PC-9 (cell line): ENCODE measurements around the gene TUBB2B. TPM values are rescaled to one million over a fixed set of nuclear protein-coding genes. Genes with fewer than 3 reads are reported as not detected.

Experiments used
- BruUV-seq: library from RNA; stranded (reverse); fragments of 400-500 nt; replicated peaks from 2 replicates; lab custom pipeline; 2021; lab: Mats Ljungman, UMichigan
- CTCF ChIA-PET: fragments of 300-600 bp; sonication (Branson Sonifier 250); formaldehyde crosslinking; loops from one replicate; lab custom pipeline; 2022; ENCODE audit warnings: antibody characterized with exemption; lab: Charles Lee
- POLR2A ChIA-PET: fragments of 300-600 bp; sonication (Branson Sonifier 250); formaldehyde crosslinking; loops from one replicate; lab custom pipeline; 2022; ENCODE audit warnings: antibody characterized with exemption; ENCODE audit not compliant: unreplicated experiment; lab: Charles Lee
- DNase-seq, 2 experiments: peaks; one replicate each; pipeline versions ENCODE4 v3.0.0 to v3.0.0-alpha.2; 2015 to 2022; ENCODE audit warnings: mixed read lengths in 1 of 2
- H2AFZ ChIP-seq: fragments of 200-600 bp; sonication (generic); 2 replicates; pipeline ENCODE4 v1.8.1; 2017; ENCODE audit warnings: antibody characterized with exemption
- H3F3A ChIP-seq: fragments of 200-600 bp; sonication (generic); 2 replicates; pipeline ENCODE4 v1.8.1; 2017; ENCODE audit warnings: antibody characterized with exemption, mild to moderate bottlenecking, low read depth; ENCODE audit not compliant: insufficient read depth
- H3K27ac ChIP-seq: fragments of 200-600 bp; sonication (generic); 2 replicates; pipeline ENCODE4 v1.6.1; 2016; ENCODE audit warnings: mixed run types
- H3K27me3 ChIP-seq: fragments of 200-600 bp; sonication (generic); 2 replicates; pipeline ENCODE4 v1.6.1; 2016; ENCODE audit warnings: low read depth, mixed run types; ENCODE audit not compliant: insufficient read depth
- H3K36me3 ChIP-seq: fragments of 200-600 bp; sonication (generic); 2 replicates; pipeline ENCODE4 v1.6.1; 2016; ENCODE audit warnings: low read depth, mixed run types
- H3K4me1 ChIP-seq: fragments of 200-600 bp; sonication (generic); replicated peaks from 2 replicates; pipeline ENCODE4 v1.6.1; 2016; ENCODE audit warnings: mixed run types; ENCODE audit not compliant: insufficient read depth
- H3K4me2 ChIP-seq: fragments of 200-600 bp; sonication (generic); 2 replicates; pipeline ENCODE4 v1.6.1; 2017; ENCODE audit warnings: mixed run types
- H3K4me3 ChIP-seq: fragments of 200-600 bp; sonication (generic); 2 replicates; pipeline ENCODE4 v1.6.1; 2016; ENCODE audit warnings: mixed run types
- H3K79me2 ChIP-seq: fragments of 200-600 bp; sonication (generic); 2 replicates; pipeline ENCODE4 v1.6.1; 2017; ENCODE audit warnings: low read depth, mixed run types
- H3K9me2 ChIP-seq: fragments of 200-600 bp; sonication (generic); 2 replicates; pipeline ENCODE4 v1.8.1; 2017; ENCODE audit warnings: mild to moderate bottlenecking; ENCODE audit not compliant: insufficient read depth
- H3K9me3 ChIP-seq: fragments of 200-600 bp; sonication (generic); 2 replicates; pipeline ENCODE4 v1.8.1; 2016; ENCODE audit warnings: low read depth; ENCODE audit not compliant: insufficient read depth
- H4K20me1 ChIP-seq: fragments of 200-600 bp; sonication (generic); 2 replicates; pipeline ENCODE4 v1.8.1; 2017; ENCODE audit not compliant: insufficient read depth
- EZH2 ChIP-seq: fragments of 200-600 bp; sonication (generic); IDR thresholded peaks from 2 replicates; pipeline ENCODE4 v1.8.0; 2017; ENCODE audit warnings: antibody characterized with exemption, low read depth
- intact Hi-C: fragments of 100-400 bp; cut with micrococcal nuclease; formaldehyde crosslinking; loops from one replicate; pipeline ENCODE4 v1.10.0; 2022; ENCODE audit not compliant: unreplicated experiment
- total RNA-seq: library from RNA; stranded (reverse); gene quantifications from 2 replicates; pipeline ENCODE4 v1.2.3, GENCODE V29; 2021
- TF ChIP-seq, protein P1 (sequence below): fragments of 200-600 bp; sonication (generic); conservative IDR thresholded peaks from 2 replicates; pipeline ENCODE4 v1.6.1; 2017; ENCODE audit warnings: mixed run types, antibody characterized with exemption, mild to moderate bottlenecking, moderate library complexity

Gene TUBB2B
- total RNA-seq, 1 experiment from 2014 or later, result 1.3 TPM

DNA sequence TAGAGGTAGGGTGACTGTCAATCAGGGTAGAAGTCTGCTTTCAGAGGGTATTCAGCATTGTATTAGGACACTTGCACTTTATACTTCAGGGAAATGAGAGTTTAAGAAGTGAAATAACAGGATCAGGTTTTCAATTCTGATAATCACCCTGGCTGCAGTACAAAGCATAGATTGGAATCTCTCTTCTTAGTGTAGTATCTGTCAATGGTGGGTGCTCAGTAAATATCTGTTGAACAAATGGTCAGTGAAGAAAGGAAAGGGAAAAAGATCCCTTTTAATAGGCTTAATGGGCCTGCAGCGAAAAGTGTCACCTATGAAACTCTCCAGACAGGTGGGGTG is 18.7 kb downstream of the TUBB2B start:
- H4K20me1 ChIP-seq, result no peaks in the 10 kb centered on the region
- H3K27me3 ChIP-seq, result no peaks in the 10 kb centered on the region
- peaks cover 15% of the 10 kb centered on the region; the same call in 1 of the 2 replicates for H3F3A ChIP-seq
- intact Hi-C loops, result loop anchor here (1.0 to 5.0 kb wide), 2 partner anchors 48 to 81 kb away; no protein-coding TSS in a partner anchor
- H3K9me2 ChIP-seq, result no peaks in the 10 kb centered on the region
- DNase-seq, result no peak
- POLR2A ChIA-PET, result interaction anchor here (0.5 to 0.8 kb wide), 6 partner anchors 32 to 1105 kb away, joined by 3 to 7 read pairs (median 4); partner anchors contain the start of gene TUBB2A
- TF ChIP-seq EZH2, result no peak
- TF ChIP-seq, protein P1, sequence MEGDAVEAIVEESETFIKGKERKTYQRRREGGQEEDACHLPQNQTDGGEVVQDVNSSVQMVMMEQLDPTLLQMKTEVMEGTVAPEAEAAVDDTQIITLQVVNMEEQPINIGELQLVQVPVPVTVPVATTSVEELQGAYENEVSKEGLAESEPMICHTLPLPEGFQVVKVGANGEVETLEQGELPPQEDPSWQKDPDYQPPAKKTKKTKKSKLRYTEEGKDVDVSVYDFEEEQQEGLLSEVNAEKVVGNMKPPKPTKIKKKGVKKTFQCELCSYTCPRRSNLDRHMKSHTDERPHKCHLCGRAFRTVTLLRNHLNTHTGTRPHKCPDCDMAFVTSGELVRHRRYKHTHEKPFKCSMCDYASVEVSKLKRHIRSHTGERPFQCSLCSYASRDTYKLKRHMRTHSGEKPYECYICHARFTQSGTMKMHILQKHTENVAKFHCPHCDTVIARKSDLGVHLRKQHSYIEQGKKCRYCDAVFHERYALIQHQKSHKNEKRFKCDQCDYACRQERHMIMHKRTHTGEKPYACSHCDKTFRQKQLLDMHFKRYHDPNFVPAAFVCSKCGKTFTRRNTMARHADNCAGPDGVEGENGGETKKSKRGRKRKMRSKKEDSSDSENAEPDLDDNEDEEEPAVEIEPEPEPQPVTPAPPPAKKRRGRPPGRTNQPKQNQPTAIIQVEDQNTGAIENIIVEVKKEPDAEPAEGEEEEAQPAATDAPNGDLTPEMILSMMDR, result no peak
- H3K4me3 ChIP-seq, result peak overlapping the region; percentile 19; the same call in 1 of the 2 replicates
- H3K79me2 ChIP-seq, result no peaks in the 10 kb centered on the region
- H3K9me3 ChIP-seq, result no peaks in the 10 kb centered on the region
- H3K4me1 ChIP-seq, result peaks cover 37% of the 10 kb centered on the region
- H2AFZ ChIP-seq, result no peak overlapping the region
- BruUV-seq, result no TSS peak
- peak overlapping the region; percentile 83 for H3K27ac ChIP-seq
- CTCF ChIA-PET, result interaction anchor here (0.6 to 1.3 kb wide), 2 partner anchors 43 to 145 kb away, joined by 3 to 7 read pairs; no protein-coding TSS in a partner anchor
- H3K36me3 ChIP-seq, result no peaks in the 10 kb centered on the region
- H3K4me2 ChIP-seq, result peak overlapping the region; percentile 68

- H3K27ac ChIP-seq, result peak overlapping the region; percentile 83
- H3K4me2 ChIP-seq, result peak overlapping the region; percentile 68
- no peaks in the 10 kb centered on the region for H3K9me2 ChIP-seq
- no peak for DNase-seq
- H4K20me1 ChIP-seq, result no peaks in the 10 kb centered on the region
- H3K27me3 ChIP-seq, result no peaks in the 10 kb centered on the region
- intact Hi-C loops, result loop anchor here (5.0 kb wide), 1 partner anchor 81 kb away; no protein-coding TSS in a partner anchor
- H3K9me3 ChIP-seq, result no peaks in the 10 kb centered on the region
- POLR2A ChIA-PET, result interaction anchor here (0.5 to 0.8 kb wide), 5 partner anchors 31 to 1105 kb away, joined by 3 to 7 read pairs (median 4); no protein-coding TSS in a partner anchor
- TF ChIP-seq EZH2, result no peak
- TF ChIP-seq, protein P1, result no peak
- no TSS peak for BruUV-seq
- H3K4me1 ChIP-seq, result peaks cover 37% of the 10 kb centered on the region
- no peaks in the 10 kb centered on the region for H3K79me2 ChIP-seq
- H3K36me3 ChIP-seq, result no peaks in the 10 kb centered on the region
- peaks cover 15% of the 10 kb centered on the region; the same call in 1 of the 2 replicates for H3F3A ChIP-seq
- H3K4me3 ChIP-seq, result no peak overlapping the region
- H2AFZ ChIP-seq, result no peak overlapping the region
- CTCF ChIA-PET, result interaction anchor here (1.3 kb wide), 1 partner anchor 43 kb away, joined by 7 read pairs; no protein-coding TSS in a partner anchor
These were observed 19.2 kb downstream of the TUBB2B start for GRCh38 chr6:3208098-3208774.

- Histone ChIP-seq H3K79me2 (no peaks in the 10 kb centered on the region), H2AFZ (no peak overlapping the region), H3K9me3 (no peaks in the 10 kb centered on the region), H4K20me1 (no peaks in the 10 kb centered on the region), H3K36me3 (no peaks in the 10 kb centered on the region), H3K4me2 (peak overlapping the region; percentile 50), H3K4me3 (no peak overlapping the region), H3K9me2 (no peaks in the 10 kb centered on the region), H3K27me3 (no peaks in the 10 kb centered on the region), H3K4me1 (peaks cover 37% of the 10 kb centered on the region), H3F3A (peaks cover 15% of the 10 kb centered on the region; the same call in 1 of the 2 replicates), H3K27ac (peak overlapping the region; percentile 98)
- DNase-seq, result no peak
- ChIA-PET POLR2A (interaction anchor here (0.6 kb wide), 1 partner anchor 160 kb away, joined by 6 read pairs; no protein-coding TSS in a partner anchor), CTCF (no interaction called here)
- no peak for TF ChIP-seq EZH2
- TF ChIP-seq, protein P1, result no peak
- BruUV-seq, result no TSS peak
- intact Hi-C loops, result loop anchor here (5.0 kb wide), 1 partner anchor 79 kb away; no protein-coding TSS in a partner anchor
These were observed 21.0 kb downstream of the TUBB2B start for GRCh38 chr6:3206339-3207015.
